Epidermal melanocyte (primary cell): ENCODE results near the gene RNF215.
"Not testable (repeated sequence)": the region's sequence is repeated elsewhere in the genome, so short reads cannot be mapped to it uniquely, and the experiment has no call there.

ENCODE experiments used
- DNase-seq: peaks from one replicate; pipeline ENCODE4 v3.0.0; 2011; ENCODE audit warnings: low spot score; ENCODE audit not compliant: insufficient read length

The RNF215 gene

GRCh38 chr22:30421695-30422480 is 34.7 kb upstream of the RNF215 start:
- DNase-seq: no peak

GRCh38 chr22:30420347-30421125 is 33.3 kb upstream of the RNF215 start:
- DNase-seq: no peak

- no peak for DNase-seq
Observed at GRCh38 chr22:30416837-30417236, 29.6 kb upstream of the RNF215 start.

GRCh38 chr22:30416403-30416802 is 29.2 kb upstream of the RNF215 start:
- DNase-seq: no peak

- no peak for DNase-seq
Observed at GRCh38 chr22:30414525-30415047, 27.4 kb upstream of the RNF215 start.

- no peak for DNase-seq
Observed at GRCh38 chr22:30413745-30414524, 26.7 kb upstream of the RNF215 start.

GRCh38 chr22:30413001-30413400 is 25.8 kb upstream of the RNF215 start:
- DNase-seq: no peak

GRCh38 chr22:30411780-30412179 is 24.6 kb upstream of the RNF215 start:
- no peak for DNase-seq

- no peak for DNase-seq
Observed at GRCh38 chr22:30408388-30409102, 21.3 kb upstream of the RNF215 start.

GRCh38 chr22:30406400-30406799 is 19.2 kb upstream of the RNF215 start:
- no peak for DNase-seq

- DNase-seq: no peak
Observed at GRCh38 chr22:30405731-30406130, 18.5 kb upstream of the RNF215 start.

GRCh38 chr22:30404307-30404706 is 17.1 kb upstream of the RNF215 start:
- DNase-seq: no peak

- not testable (repeated sequence) for DNase-seq
Observed at GRCh38 chr22:30402766-30403104, 15.5 kb upstream of the RNF215 start.

- no peak for DNase-seq
Observed at GRCh38 chr22:30402028-30402765, 15.0 kb upstream of the RNF215 start.

- not testable (repeated sequence) for DNase-seq
Observed at GRCh38 chr22:30401024-30401423, 13.8 kb upstream of the RNF215 start.

GRCh38 chr22:30400159-30400558 is 12.9 kb upstream of the RNF215 start:
- DNase-seq: no peak

GRCh38 chr22:30399718-30400117 is 12.5 kb upstream of the RNF215 start:
- no peak for DNase-seq

- no peak for DNase-seq
Observed at GRCh38 chr22:30398685-30399680, 11.8 kb upstream of the RNF215 start.
